SK-N-SH treated with all-trans-retinoic acid at 6 μM for 48 hours (cell line): Measurements from ENCODE around the gene CA9.

Experiments
- ATAC-seq: fragments of 200-7000 bp; cut with Tn5 transposase; 3 replicates; pipeline ENCODE4 v1.9.1; 2020; ENCODE audit warnings: mild to moderate bottlenecking, moderate library complexity
- ARNTL ChIP-seq: fragments of 450-650 bp; formaldehyde crosslinking; IDR thresholded peaks from 2 replicates; pipeline ENCODE4 v1.5.0; 2020; ENCODE audit warnings: low read depth, mild to moderate bottlenecking, moderate library complexity, borderline replicate concordance
- BACH2 ChIP-seq: fragments of 250-450 bp; sonication (Bioruptor Pico); IDR thresholded peaks from 2 replicates; pipeline ENCODE4 v1.9.0; 2021; ENCODE audit warnings: mild to moderate bottlenecking, borderline replicate concordance
- CSDC2 ChIP-seq: fragments of 250-450 bp; sonication (Bioruptor Pico); IDR thresholded peaks from 2 replicates; pipeline ENCODE4 v1.5.0; 2020; ENCODE audit warnings: mild to moderate bottlenecking, moderate library complexity
- CSRNP3 ChIP-seq: fragments of 250-450 bp; sonication (Bioruptor Pico); IDR thresholded peaks from 2 replicates; pipeline ENCODE4 v1.5.1; 2021; ENCODE audit warnings: mild to moderate bottlenecking, moderate library complexity
- ESRRG ChIP-seq: fragments of 250-450 bp; sonication (Bioruptor Pico); IDR thresholded peaks from 2 replicates; pipeline ENCODE4 v1.6.1; 2021; ENCODE audit warnings: mild to moderate bottlenecking
- GLIS3 ChIP-seq: fragments of 250-450 bp; sonication (Bioruptor Pico); IDR thresholded peaks from 2 replicates; pipeline ENCODE4 v1.5.0; 2020; ENCODE audit warnings: mild to moderate bottlenecking, moderate library complexity
- ISL1 ChIP-seq: fragments of 250-450 bp; sonication (Bioruptor Pico); IDR thresholded peaks from 2 replicates; pipeline ENCODE4 v2.1.2; 2022; ENCODE audit warnings: mild to moderate bottlenecking, moderate library complexity
- SNAI2 ChIP-seq: fragments of 250-450 bp; sonication (Bioruptor Pico); IDR thresholded peaks from 2 replicates; pipeline ENCODE4 v1.5.0; 2020; ENCODE audit warnings: mild to moderate bottlenecking, moderate library complexity
- TCF4 ChIP-seq: fragments of 250-450 bp; sonication (Bioruptor Pico); IDR thresholded peaks from 2 replicates; pipeline ENCODE4 v1.8.0; 2021; ENCODE audit warnings: mild to moderate bottlenecking, moderate library complexity, borderline replicate concordance
- TOX ChIP-seq: fragments of 250-450 bp; sonication (Bioruptor Pico); IDR thresholded peaks from 2 replicates; pipeline ENCODE4 v1.8.0; 2021; ENCODE audit warnings: mild to moderate bottlenecking, moderate library complexity, borderline replicate concordance
- ZC3H10 ChIP-seq: fragments of 250-450 bp; sonication (Bioruptor Pico); IDR thresholded peaks from 2 replicates; pipeline ENCODE4 v1.5.1; 2021; ENCODE audit warnings: mild to moderate bottlenecking, moderate library complexity
- ZFP3 ChIP-seq: fragments of 250-450 bp; sonication (Bioruptor Pico); IDR thresholded peaks from 2 replicates; pipeline ENCODE4 v1.5.0; 2020; ENCODE audit warnings: mild to moderate bottlenecking, moderate library complexity
- ZFP30 ChIP-seq: fragments of 450-650 bp; formaldehyde crosslinking; IDR thresholded peaks from 2 replicates; pipeline ENCODE4 v1.5.0; 2022; ENCODE audit warnings: mild to moderate bottlenecking, moderate library complexity
- ZNF565 ChIP-seq: fragments of 450-650 bp; formaldehyde crosslinking; conservative IDR thresholded peaks from 2 replicates; pipeline ENCODE4 v1.5.0; 2020; ENCODE audit warnings: low read depth, mild to moderate bottlenecking, moderate library complexity
- ZNF70 ChIP-seq: fragments of 450-650 bp; formaldehyde crosslinking; IDR thresholded peaks from 2 replicates; pipeline ENCODE4 v1.5.0; 2020; ENCODE audit warnings: mild to moderate bottlenecking, moderate library complexity
- ZNF8 ChIP-seq: fragments of 450-650 bp; formaldehyde crosslinking; IDR thresholded peaks from 2 replicates; pipeline ENCODE4 v1.5.0; 2020; ENCODE audit warnings: mild to moderate bottlenecking, moderate library complexity
- TF ChIP-seq, protein P1 (sequence below): fragments of 250-450 bp; sonication (Bioruptor Pico); IDR thresholded peaks from 2 replicates; pipeline ENCODE4 v1.8.0; 2020; ENCODE audit warnings: mild to moderate bottlenecking, moderate library complexity, borderline replicate concordance
- TF ChIP-seq, protein P2 (sequence below): fragments of 250-450 bp; sonication (Bioruptor Pico); IDR thresholded peaks from 2 replicates; pipeline ENCODE4 v1.5.1; 2020; ENCODE audit warnings: low read depth, mild to moderate bottlenecking, moderate library complexity
- TF ChIP-seq, protein P3 (sequence below): fragments of 250-450 bp; sonication (Bioruptor Pico); IDR thresholded peaks from 2 replicates; pipeline ENCODE4 v1.5.0; 2020; ENCODE audit warnings: mild to moderate bottlenecking, moderate library complexity

Gene CA9

DNA sequence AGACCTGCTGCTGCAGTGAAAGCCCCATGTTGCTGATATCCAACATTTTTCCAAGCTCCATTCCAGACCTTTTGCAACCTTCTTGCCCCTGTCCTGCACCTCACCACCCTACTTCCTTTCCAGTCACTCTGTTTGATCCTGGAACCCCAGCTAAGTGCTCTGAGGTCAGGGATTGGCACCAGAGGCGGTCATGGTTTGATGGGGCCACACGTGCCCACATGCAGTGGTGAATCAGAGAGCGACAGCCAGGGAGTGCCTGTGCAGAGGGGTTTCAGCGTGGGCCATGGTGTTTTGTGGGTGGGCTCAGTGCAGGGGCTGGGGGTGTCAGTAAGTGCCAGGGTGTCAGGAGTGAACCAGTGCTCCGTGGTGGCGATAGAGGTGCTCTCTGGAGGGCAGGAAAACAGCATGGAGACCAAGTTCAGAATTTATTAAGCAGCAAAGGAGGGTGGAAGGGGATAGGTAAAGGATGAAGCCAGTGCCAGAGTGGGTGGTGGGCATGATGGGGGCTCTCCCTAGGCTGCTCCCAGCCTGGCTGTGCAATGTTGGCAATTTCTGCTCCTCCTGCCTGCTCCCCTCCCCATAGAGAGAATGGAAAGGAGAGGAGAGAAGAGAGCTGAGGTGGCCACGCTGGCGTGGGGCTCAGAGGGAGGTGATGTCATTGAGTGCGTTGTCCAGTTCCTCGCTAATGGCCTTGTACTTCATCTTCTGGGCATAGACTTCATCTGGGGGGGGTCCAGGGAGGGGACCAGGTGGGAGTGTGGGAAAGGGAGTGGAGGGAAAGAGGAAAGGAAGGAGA, 9.0 kb downstream of the CA9 start:
- no peak for ATAC-seq
- TF ChIP-seq TOX, result no peak
- TF ChIP-seq CSRNP3, result no peak
- TF ChIP-seq ZNF8, result no peak

DNA sequence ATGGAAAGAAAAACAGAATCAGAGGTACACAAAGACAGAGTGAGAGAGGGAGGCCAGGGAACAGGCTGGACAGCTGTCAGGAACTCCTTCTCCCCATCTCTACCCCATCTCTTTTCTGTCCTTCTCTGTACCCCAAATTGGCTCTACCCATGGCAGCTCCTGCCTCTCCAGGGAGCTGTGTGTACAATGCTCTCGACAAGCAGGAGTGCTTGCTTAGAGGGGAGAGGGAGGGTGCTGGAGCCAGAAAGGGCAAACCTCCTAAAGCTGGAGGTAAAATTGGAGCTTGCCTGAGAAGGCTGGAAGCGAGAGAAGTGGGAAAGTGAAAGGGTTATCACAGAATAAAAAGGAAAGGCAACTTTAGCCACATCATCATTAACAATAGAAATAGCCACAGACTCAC, 9.6 kb downstream of the CA9 start:
- ATAC-seq, result no peak
- no peak for TF ChIP-seq CSRNP3
- TF ChIP-seq TCF4 (CRISPR knock-in tag), result no peak
- TF ChIP-seq, protein P1, sequence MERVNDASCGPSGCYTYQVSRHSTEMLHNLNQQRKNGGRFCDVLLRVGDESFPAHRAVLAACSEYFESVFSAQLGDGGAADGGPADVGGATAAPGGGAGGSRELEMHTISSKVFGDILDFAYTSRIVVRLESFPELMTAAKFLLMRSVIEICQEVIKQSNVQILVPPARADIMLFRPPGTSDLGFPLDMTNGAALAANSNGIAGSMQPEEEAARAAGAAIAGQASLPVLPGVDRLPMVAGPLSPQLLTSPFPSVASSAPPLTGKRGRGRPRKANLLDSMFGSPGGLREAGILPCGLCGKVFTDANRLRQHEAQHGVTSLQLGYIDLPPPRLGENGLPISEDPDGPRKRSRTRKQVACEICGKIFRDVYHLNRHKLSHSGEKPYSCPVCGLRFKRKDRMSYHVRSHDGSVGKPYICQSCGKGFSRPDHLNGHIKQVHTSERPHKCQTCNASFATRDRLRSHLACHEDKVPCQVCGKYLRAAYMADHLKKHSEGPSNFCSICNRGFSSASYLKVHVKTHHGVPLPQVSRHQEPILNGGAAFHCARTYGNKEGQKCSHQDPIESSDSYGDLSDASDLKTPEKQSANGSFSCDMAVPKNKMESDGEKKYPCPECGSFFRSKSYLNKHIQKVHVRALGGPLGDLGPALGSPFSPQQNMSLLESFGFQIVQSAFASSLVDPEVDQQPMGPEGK (CRISPR knock-in tag), result no peak
- TF ChIP-seq, protein P2, sequence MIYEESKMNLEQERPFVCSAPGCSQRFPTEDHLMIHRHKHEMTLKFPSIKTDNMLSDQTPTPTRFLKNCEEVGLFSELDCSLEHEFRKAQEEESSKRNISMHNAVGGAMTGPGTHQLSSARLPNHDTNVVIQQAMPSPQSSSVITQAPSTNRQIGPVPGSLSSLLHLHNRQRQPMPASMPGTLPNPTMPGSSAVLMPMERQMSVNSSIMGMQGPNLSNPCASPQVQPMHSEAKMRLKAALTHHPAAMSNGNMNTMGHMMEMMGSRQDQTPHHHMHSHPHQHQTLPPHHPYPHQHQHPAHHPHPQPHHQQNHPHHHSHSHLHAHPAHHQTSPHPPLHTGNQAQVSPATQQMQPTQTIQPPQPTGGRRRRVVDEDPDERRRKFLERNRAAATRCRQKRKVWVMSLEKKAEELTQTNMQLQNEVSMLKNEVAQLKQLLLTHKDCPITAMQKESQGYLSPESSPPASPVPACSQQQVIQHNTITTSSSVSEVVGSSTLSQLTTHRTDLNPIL (CRISPR knock-in tag), result no peak
- TF ChIP-seq ZNF565, result no peak
- no peak for TF ChIP-seq ARNTL
- TF ChIP-seq BACH2 (CRISPR knock-in tag), result no peak
- TF ChIP-seq GLIS3, result no peak
- TF ChIP-seq ESRRG, result no peak
- no peak for TF ChIP-seq ZFP3 (CRISPR knock-in tag)
- TF ChIP-seq, protein P3, sequence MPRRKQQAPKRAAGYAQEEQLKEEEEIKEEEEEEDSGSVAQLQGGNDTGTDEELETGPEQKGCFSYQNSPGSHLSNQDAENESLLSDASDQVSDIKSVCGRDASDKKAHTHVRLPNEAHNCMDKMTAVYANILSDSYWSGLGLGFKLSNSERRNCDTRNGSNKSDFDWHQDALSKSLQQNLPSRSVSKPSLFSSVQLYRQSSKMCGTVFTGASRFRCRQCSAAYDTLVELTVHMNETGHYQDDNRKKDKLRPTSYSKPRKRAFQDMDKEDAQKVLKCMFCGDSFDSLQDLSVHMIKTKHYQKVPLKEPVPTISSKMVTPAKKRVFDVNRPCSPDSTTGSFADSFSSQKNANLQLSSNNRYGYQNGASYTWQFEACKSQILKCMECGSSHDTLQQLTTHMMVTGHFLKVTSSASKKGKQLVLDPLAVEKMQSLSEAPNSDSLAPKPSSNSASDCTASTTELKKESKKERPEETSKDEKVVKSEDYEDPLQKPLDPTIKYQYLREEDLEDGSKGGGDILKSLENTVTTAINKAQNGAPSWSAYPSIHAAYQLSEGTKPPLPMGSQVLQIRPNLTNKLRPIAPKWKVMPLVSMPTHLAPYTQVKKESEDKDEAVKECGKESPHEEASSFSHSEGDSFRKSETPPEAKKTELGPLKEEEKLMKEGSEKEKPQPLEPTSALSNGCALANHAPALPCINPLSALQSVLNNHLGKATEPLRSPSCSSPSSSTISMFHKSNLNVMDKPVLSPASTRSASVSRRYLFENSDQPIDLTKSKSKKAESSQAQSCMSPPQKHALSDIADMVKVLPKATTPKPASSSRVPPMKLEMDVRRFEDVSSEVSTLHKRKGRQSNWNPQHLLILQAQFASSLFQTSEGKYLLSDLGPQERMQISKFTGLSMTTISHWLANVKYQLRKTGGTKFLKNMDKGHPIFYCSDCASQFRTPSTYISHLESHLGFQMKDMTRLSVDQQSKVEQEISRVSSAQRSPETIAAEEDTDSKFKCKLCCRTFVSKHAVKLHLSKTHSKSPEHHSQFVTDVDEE, result no peak
- no peak for TF ChIP-seq SNAI2 (CRISPR knock-in tag)

DNA sequence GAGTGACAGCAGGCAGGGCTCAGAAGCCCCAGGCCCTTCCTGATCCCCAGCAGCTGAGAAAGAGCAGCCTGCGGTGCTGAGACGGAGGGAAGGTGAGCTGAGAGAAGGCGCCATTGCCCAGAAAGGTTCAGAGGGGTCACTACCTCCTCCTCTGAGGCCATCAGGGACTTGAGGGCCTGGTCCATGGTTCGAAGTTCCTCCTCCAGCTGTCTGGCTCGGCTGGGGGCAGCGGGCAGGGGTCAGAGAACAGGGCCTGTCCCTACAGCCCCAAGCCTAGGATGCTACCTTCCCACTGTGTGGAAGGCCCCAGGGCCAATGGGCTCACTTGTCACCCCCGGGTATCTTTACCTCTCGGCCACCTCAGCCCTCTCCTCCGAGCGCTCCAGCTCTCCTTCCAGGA, 11.2 kb downstream of the CA9 start:
- ATAC-seq, result no peak
- TF ChIP-seq, protein P2 (CRISPR knock-in tag), result no peak
- TF ChIP-seq CSDC2 (CRISPR knock-in tag), result no peak
- TF ChIP-seq BACH2 (CRISPR knock-in tag), result no peak
- TF ChIP-seq SNAI2 (CRISPR knock-in tag), result no peak
- TF ChIP-seq ARNTL, result no peak
- TF ChIP-seq ZFP30 (CRISPR knock-in tag), result no peak
- TF ChIP-seq GLIS3, result no peak
- TF ChIP-seq, protein P1 (CRISPR knock-in tag), result no peak
- TF ChIP-seq ZFP3 (CRISPR knock-in tag), result no peak
- TF ChIP-seq TCF4 (CRISPR knock-in tag), result no peak
- no peak for TF ChIP-seq ZC3H10 (CRISPR knock-in tag)
- TF ChIP-seq ISL1 (CRISPR knock-in tag), result no peak
- no peak for TF ChIP-seq CSRNP3
- no peak for TF ChIP-seq TOX
- TF ChIP-seq, protein P3, result no peak
- no peak for TF ChIP-seq ZNF70 (CRISPR knock-in tag)
